Measurements from ENCODE around the gene TNPO1.

DNA sequence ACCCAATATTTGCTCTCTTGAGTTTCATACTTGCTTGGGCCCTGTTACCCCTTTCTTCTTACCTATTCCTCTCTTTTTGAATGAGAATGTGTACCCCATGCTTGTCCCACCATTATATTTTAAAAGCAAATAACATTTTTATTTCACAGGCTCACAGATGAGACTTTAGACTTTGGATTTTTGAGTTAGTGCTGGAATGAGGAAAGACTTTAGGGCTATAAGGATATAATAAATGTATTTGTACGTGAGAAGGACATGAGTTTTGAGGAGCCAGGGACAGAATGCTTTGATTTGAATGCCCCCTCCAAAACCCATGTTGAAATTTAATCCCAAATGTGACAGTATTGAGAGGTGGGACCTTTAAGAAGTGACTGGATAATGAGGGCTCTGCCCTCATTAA is 33.1 kb upstream of the TNPO1 start:
- TF ChIP-seq, protein P1, sequence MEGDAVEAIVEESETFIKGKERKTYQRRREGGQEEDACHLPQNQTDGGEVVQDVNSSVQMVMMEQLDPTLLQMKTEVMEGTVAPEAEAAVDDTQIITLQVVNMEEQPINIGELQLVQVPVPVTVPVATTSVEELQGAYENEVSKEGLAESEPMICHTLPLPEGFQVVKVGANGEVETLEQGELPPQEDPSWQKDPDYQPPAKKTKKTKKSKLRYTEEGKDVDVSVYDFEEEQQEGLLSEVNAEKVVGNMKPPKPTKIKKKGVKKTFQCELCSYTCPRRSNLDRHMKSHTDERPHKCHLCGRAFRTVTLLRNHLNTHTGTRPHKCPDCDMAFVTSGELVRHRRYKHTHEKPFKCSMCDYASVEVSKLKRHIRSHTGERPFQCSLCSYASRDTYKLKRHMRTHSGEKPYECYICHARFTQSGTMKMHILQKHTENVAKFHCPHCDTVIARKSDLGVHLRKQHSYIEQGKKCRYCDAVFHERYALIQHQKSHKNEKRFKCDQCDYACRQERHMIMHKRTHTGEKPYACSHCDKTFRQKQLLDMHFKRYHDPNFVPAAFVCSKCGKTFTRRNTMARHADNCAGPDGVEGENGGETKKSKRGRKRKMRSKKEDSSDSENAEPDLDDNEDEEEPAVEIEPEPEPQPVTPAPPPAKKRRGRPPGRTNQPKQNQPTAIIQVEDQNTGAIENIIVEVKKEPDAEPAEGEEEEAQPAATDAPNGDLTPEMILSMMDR (IDR thresholded peaks at IDR 0.05; ENCODE audit: low read depth, low read length, missing input control), result no peak
- TF ChIP-seq, protein P2, sequence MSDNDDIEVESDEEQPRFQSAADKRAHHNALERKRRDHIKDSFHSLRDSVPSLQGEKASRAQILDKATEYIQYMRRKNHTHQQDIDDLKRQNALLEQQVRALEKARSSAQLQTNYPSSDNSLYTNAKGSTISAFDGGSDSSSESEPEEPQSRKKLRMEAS (IDR thresholded peaks at IDR 0.05), result no peak
- TF ChIP-seq, protein P3, sequence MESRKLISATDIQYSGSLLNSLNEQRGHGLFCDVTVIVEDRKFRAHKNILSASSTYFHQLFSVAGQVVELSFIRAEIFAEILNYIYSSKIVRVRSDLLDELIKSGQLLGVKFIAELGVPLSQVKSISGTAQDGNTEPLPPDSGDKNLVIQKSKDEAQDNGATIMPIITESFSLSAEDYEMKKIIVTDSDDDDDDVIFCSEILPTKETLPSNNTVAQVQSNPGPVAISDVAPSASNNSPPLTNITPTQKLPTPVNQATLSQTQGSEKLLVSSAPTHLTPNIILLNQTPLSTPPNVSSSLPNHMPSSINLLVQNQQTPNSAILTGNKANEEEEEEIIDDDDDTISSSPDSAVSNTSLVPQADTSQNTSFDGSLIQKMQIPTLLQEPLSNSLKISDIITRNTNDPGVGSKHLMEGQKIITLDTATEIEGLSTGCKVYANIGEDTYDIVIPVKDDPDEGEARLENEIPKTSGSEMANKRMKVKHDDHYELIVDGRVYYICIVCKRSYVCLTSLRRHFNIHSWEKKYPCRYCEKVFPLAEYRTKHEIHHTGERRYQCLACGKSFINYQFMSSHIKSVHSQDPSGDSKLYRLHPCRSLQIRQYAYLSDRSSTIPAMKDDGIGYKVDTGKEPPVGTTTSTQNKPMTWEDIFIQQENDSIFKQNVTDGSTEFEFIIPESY (IDR thresholded peaks at IDR 0.05), result no peak
- TF ChIP-seq FOXA1 (IDR thresholded peaks at IDR 0.05) (no peak), SP1 (IDR thresholded peaks at IDR 0.05) (no peak)
